NCI-H2107 treated with DMSO at 0.1 percent for 48 hours (cell line): ENCODE results near the gene ZRANB1.
"Not testable (repeated sequence)": the region's sequence is repeated elsewhere in the genome, so short reads cannot be mapped to it uniquely, and the experiment has no call there.

Experiments
- DNase-seq: peaks from one replicate; lab custom pipeline; 2025; ENCODE audit not compliant: unreplicated experiment; lab: John Stamatoyannopoulos, UW

The ZRANB1 gene

GRCh38 chr10:124962421-124962820 lies 20.5 kb downstream of the ZRANB1 start:
- no peak for DNase-seq

- DNase-seq = no peak
These were observed 22.2 kb downstream of the ZRANB1 start for GRCh38 chr10:124963866-124964720.

DNA sequence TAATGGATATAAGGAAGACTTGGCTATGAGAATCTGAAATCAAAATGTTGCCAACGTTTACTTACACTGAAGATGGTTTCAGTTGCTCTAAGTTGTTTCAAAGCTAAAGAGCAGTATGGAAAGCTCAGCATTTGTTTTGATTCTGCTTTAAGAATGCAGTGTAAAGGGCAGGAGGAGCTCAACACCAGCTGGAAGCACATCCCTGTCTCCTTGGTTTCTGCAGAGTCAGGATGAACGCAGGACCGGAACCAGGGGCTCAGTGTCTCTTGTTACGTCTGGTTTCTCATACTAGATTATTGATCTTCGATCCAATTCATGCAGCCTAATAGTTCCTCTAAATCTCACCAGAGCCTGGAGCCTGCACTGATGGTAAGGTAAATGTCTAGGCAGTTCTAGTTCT lies 24.1 kb downstream of the ZRANB1 start:
- no peak for DNase-seq

DNA sequence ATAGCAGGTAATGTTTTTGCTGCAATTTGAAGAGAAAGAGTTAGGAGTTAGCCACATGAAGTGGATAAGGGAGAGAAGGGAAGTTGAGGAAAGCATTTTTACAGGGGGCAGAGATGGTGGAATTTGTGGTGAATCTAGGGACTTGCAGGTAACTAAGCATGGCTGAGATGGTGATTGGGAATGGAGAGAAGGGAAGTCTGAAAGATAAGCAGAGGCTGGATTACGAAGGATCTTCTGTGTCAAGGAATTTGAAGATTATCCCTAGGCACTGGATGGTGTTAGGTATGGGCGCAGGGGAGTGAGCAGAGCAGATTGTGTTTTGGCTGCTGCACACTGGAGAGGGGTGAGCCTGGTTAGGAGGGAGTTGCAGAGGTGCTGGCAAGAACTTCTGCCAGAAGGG lies 25.3 kb downstream of the ZRANB1 start:
- no peak for DNase-seq

- DNase-seq = no peak
These were observed 29.4 kb downstream of the ZRANB1 start for GRCh38 chr10:124971276-124971675.

DNA sequence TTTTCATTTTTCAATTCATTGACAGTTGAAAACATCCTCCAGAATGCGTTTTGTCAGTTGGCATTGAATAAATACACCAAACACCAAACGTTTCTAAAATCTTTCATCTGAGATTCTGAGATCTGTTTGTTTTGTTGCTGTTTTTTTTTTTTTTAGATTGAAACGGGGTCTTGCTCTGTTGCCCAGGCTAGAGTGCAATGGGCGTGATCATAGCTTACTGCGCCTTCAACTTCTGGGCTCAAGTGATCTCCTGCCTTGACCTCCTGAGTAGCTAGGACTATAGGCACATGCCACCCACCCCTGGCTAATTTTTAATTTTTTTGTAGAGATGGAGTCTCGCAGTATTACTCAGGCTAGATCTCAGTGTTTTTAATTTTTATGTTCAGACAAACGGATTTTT lies 30.7 kb downstream of the ZRANB1 start:
- DNase-seq = no peak

DNA sequence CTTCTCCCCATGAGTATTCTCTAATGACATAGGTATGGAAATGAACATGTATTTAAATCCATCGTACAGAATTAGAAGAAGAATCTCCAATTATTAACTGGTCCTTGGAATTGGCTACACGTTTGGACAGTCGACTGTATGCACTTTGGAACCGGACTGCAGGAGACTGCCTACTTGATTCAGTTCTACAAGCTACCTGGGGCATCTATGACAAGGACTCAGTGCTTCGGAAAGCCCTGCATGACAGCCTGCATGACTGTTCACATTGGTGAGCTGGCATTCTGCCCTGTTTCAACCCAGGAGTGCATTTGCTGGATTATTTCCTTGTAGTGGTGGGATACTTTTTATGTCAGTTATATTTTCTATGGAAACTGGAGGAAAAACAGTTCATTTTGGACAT lies 32.2 kb downstream of the ZRANB1 start:
- no peak for DNase-seq

- no peak for DNase-seq
These were observed 34.1 kb downstream of the ZRANB1 start for GRCh38 chr10:124975977-124976514.

DNA sequence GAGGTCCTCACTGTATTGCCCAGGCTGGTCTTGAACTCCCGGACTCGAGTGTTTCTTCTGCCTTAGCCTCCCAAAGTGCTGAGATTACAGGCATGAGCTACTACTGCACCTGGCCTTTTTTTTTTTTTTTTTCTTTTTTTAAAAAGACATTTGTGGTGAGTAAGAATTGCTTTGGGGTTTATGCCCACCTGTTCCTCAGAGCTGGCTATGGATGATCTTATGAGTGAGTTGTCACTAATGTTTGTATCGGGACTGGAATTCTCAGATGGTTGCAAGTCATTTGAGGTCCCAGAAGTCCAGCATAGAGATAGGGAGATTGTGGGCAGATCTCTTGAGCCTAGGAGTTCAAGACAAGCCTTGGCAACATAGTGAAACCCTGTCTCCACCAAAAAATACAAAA lies 35.2 kb downstream of the ZRANB1 start:
- DNase-seq = no peak

DNA sequence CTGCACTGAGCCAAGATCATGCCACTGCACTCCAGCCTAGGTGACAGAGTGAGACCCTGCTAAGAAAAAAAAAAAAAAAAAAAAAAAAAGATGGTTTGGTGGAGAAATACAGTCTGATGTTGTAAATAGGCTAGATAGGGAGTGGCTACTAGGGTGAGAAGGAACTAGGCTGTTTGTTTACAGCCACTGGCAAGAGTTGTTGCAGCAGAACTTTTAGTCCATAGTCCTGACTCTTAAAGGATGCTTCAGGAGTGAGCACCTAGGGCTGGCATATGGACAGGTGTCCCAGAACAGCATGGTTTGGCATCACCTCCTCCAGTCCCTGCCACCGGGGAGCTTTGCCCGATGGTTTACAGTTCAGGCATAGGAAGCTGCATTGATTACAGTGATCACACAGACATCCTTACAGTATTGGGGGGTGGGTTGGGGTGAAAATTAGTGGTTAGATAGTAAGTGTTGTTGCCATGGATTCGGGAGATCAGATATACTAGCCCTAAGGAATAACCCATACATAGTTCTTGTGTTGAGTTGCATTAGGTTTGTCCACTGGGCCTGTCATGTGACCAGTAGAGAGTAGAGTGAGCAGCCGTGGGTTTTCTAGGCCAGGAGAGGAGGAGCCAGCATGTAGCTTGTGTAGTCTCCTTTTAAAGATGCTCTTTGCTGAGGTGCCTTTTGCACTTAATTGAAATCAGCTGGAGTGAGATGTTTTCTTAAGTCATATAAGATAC lies 35.9 kb downstream of the ZRANB1 start:
- DNase-seq = no peak

- no peak for DNase-seq
These were observed 36.4 kb downstream of the ZRANB1 start for GRCh38 chr10:124978376-124978725.

- DNase-seq = no peak
These were observed 41.4 kb downstream of the ZRANB1 start for GRCh38 chr10:124983321-124983720.

DNA sequence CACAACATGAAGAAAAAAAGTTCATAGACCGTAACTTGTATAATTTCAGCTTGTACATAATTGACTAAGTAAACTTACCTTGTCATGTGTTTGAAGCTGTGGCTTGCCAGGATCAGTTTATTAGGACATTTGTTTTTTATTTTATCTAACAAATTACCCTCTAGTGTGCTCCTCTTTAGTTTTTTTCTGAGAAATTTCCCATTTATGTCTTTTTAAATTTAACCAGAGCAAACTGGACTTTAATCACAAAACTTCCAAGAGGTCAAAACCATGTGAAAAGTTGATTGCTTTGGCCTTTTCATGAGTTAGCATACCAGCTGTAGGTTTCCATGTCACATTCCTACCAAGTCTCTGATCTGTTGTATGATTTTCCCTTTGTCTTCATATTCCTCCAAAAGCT lies 42.5 kb downstream of the ZRANB1 start:
- no peak for DNase-seq

GRCh38 chr10:124985162-124985561 lies 43.2 kb downstream of the ZRANB1 start:
- DNase-seq = no peak

GRCh38 chr10:124987788-124988187 lies 45.9 kb downstream of the ZRANB1 start:
- no peak for DNase-seq

DNA sequence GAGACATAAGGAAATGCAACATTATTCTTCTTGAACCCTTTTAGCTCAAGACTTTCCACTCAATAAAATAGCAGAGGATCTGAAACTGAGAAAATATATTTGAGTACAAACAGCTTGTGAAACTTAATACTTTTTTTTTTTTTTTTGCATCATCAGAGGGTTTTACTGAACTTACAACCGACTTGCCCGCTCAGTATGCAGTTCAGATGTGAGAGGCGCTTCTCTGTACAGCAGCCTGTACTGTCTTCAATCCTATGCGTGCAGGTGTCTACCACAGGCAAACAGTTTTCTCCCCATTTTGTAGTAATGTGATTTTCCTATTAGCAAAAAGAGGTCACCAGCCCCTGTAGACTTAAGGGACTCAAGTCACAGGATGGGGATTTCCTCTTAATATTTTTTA lies 46.8 kb downstream of the ZRANB1 start:
- not testable (repeated sequence) for DNase-seq

DNA sequence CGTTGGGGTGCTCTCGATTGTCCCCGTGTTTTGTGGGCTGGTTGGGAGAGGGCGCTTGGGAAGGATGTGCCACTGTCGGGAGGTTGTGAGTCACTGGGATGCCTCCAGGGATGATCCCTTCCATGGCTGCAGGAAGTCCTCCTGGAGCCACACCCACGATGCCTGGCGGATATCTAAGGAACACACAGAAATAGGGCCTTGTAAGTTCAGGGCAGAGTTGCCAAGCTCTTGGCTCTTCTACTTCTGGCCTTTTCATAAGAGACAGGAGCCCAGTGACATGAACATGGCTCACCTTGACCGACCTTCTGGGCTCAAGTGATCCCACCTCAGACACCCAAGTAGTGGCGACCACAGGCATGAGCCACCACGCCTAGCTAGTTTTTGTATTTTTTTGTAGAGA lies 47.6 kb downstream of the ZRANB1 start:
- no peak for DNase-seq

DNA sequence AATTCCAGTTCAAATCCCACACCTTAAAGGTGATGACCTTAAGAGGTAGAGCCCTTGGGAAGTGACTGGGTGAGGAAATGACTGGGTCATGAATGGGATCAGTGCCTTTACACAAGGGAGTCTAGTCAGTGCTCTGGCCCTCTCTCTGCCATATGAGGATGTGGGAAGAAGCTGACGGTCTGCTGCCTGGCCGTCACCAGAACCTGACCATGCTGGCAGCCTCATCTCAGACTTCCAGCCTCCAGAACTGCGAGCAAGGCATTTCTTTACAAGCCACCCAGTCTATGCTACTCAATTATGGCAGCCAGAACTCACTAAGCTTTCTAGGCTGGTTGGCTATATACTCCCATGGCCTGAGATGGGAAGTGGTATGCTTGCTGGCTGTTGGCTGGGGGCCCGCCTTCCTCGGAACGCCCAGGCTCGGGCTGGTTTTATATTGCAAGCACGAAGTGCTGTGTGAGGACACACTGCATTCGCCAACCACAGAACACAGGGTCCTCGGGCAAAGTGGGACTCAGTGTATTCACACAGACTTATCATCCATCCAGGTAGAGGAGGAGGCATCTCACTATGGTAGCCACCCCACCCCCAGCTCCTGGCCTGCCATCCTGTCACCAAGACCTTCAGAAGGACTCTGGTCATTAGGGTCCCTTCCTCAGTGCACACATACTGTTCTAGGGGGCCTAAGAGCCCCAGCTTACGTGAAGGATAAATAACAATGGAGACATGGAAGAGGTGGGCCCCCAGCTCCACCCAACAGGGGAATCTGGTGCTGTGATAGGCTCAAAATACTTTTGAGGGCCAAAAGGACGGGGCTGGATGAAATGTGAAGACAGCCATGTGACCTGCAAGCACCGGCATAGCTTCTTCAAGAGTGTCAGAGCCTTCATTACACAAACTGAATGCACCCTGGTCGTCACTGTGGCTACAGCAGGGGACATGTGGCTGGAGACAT lies 49.0 kb downstream of the ZRANB1 start:
- DNase-seq = no peak

DNA sequence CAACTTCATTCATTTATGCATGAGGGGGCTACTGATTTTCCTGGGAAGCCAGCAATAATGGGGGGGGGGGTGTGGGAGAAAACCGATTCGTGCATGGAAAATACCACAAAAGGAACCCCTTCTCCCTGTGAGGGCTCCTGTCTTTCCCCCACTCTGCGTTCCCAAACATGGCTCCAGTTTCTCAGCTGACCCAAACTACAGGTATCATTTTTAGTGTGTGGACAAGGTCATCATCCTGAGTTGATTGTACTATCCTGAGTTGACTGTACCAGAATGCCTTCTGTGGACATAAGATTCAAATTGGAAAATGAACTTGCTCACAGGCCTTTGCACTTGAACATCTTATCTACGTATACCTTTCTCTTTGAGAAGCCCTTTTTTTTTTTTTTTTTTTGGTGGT lies 49.9 kb downstream of the ZRANB1 start:
- no peak for DNase-seq

DNA sequence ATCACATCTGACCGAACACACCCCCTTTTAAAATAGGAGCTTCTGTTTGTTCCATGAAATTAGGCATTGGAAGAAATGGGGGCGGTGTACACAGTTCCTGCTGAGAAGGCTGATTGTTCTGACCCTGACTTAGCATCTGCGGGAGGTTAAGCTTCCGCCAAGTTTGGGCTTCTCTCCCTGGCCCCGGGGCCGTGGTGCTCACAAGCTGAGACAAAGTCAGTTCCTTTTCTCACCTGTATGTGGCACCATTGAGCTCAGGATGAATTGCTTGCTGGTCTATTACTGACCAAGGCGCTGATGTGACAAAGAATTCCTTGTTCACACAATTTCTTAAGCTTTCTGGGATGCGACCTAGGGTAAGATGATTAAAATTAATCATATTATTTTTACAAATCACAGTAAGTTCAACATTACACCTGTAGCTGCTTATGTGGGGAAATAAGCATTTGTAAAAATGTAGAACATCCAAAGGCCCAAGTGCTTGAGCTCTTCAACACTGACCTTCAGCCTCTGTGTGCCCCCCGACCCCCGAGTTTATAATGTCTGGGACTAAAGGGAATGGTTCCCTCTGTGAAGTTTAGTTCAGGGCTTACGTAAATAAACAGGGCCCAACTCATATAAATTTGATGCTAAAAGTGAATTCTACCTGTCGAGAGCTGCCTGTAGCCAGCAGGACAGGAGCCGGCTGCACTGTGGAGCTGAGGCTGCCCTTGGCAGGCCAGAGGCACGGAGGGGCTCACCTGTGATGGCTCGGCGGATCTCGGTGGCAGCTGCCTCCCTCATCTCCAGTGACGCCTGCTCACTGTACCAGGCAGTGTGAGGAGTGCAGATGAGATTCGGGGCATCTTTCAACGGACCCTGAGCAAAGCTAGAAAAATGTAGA lies 50.8 kb downstream of the ZRANB1 start:
- peak; percentile 20 for DNase-seq
